Measurements from ENCODE around the gene LRRC38. TPM values are rescaled to one million over a fixed set of nuclear protein-coding genes. Genes with fewer than 3 reads are reported as not detected.

The LRRC38 gene
- total RNA-seq, 2 donors from 2014 or later, result 0.14 to 0.45 TPM

- Histone ChIP-seq H3K9me3 (no peaks in the 10 kb centered on the region), H3K4me1 (replicated peaks) (no peaks in the 10 kb centered on the region), H3K27ac (no peak overlapping the region), H3K27me3 (replicated peaks; ENCODE audit: insufficient read depth) (no peaks in the 10 kb centered on the region), H3K36me3 (no peaks in the 10 kb centered on the region), H3K4me3 (no peak overlapping the region)
- TF ChIP-seq CTCF (IDR thresholded peaks at IDR 0.05) (no peak), POLR2AphosphoS5 (IDR thresholded peaks at IDR 0.05) (no peak), POLR2A (IDR thresholded peaks at IDR 0.05) (no peak)
- intact Hi-C loops (cut with DNase I), result no loop called here
- 33% methylated on average over 4 of the region's 4 CpGs for WGBS
- DNase-seq (ENCODE audit: low spot score), result no peak
These were observed 36.9 kb upstream of the LRRC38 start for GRCh38 chr1:13550663-13551062.

GRCh38 chr1:13549521-13549920 is 35.7 kb upstream of the LRRC38 start:
- Histone ChIP-seq H3K36me3 (no peaks in the 10 kb centered on the region), H3K27ac (no peak overlapping the region), H3K27me3 (replicated peaks; ENCODE audit: insufficient read depth) (no peaks in the 10 kb centered on the region), H3K4me3 (no peak overlapping the region), H3K9me3 (no peaks in the 10 kb centered on the region), H3K4me1 (replicated peaks) (no peaks in the 10 kb centered on the region)
- no peak for TF ChIP-seq POLR2AphosphoS5 (IDR thresholded peaks at IDR 0.05)
- no peak for TF ChIP-seq CTCF (IDR thresholded peaks at IDR 0.05)
- TF ChIP-seq POLR2A (IDR thresholded peaks at IDR 0.05), result no peak
- WGBS, result 70% methylated on average over 3 of the region's 3 CpGs
- DNase-seq (ENCODE audit: low spot score), result no peak
- intact Hi-C loops (cut with DNase I), result no loop called here

DNA sequence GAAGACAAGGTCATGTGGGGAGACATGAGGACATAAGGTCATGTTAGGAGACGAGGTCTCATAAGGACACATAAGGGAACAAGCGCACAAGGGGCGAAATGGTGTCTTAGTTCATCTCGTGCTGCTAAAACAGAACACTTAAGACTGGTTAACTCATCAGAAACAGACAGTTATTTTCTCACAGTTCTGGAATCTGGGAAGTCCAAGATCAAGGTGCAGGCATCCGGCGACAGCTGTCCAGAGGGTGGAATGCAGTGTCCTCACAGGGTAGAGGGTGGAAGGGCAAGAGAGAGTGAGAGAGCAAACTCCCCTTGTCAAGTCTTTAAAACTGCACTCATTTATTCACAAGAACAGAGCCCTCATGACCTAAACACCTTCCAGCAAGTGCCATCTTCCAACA is 35.2 kb upstream of the LRRC38 start:
- no peak overlapping the region for H3K27ac ChIP-seq
- no peak overlapping the region for H3K4me3 ChIP-seq
- no peaks in the 10 kb centered on the region for H3K36me3 ChIP-seq
- WGBS, result 92% methylated on average over 6 of the region's 6 CpGs
- no peaks in the 10 kb centered on the region for H3K4me1 ChIP-seq (replicated peaks)
- no peak for DNase-seq (ENCODE audit: low spot score)
- intact Hi-C loops (cut with DNase I), result no loop called here
- TF ChIP-seq CTCF (IDR thresholded peaks at IDR 0.05) (no peak), POLR2A (IDR thresholded peaks at IDR 0.05) (no peak), POLR2AphosphoS5 (IDR thresholded peaks at IDR 0.05) (no peak)
- H3K27me3 ChIP-seq (replicated peaks; ENCODE audit: insufficient read depth), result no peaks in the 10 kb centered on the region
- H3K9me3 ChIP-seq, result no peaks in the 10 kb centered on the region

DNA sequence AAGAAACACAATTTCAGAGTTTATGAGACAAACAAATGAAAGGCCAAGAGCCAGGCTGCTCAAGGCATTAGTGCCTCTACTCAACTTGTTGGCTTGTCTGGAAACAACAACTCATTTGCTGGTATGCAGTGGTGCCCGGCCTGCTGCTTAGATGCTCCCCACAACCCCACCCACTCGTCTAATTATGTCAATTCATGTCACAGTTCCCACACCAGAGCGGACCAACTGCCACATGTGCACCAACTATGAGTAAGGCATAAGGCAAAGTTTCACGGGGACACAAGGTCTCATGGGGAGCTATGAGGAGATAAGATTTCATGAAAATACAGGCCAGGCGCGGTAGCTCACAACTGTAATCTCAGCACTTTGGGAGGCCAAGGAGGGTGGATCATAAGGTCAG is 34.5 kb upstream of the LRRC38 start:
- 92% methylated on average over 6 of the region's 6 CpGs for WGBS
- Histone ChIP-seq H3K9me3 (no peaks in the 10 kb centered on the region), H3K27me3 (replicated peaks; ENCODE audit: insufficient read depth) (no peaks in the 10 kb centered on the region), H3K27ac (no peak overlapping the region), H3K4me1 (replicated peaks) (no peaks in the 10 kb centered on the region), H3K4me3 (no peak overlapping the region), H3K36me3 (no peaks in the 10 kb centered on the region)
- no peak for DNase-seq (ENCODE audit: low spot score)
- intact Hi-C loops (cut with DNase I), result no loop called here
- TF ChIP-seq CTCF (IDR thresholded peaks at IDR 0.05), result no peak

DNA sequence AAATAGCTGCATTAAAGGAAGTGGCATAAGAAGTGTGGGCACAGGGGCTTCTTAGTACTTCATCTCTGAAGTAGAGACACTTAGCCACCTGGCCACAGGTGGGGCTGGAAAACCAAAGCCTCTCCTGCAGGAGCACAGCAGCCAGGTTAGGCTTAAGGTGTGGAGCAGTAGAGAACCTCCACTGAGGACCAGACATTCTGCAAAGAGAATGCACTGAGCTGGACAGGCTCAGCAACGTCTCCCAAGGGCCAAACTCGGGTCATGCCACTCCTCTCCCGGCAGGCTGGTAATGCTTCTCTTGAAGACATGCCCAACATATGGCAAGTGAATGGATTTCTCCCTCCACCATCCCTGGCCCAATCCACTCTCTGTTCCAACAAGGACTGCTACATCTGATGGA is 33.0 kb upstream of the LRRC38 start:
- no peak overlapping the region for H3K4me3 ChIP-seq
- DNase-seq (ENCODE audit: low spot score), result no peak
- TF ChIP-seq CTCF (IDR thresholded peaks at IDR 0.05), result no peak
- TF ChIP-seq POLR2AphosphoS5 (IDR thresholded peaks at IDR 0.05), result no peak
- TF ChIP-seq POLR2A (IDR thresholded peaks at IDR 0.05), result no peak
- H3K27ac ChIP-seq, result no peak overlapping the region
- 79% methylated on average over 3 of the region's 3 CpGs for WGBS
- no peaks in the 10 kb centered on the region for H3K9me3 ChIP-seq
- H3K36me3 ChIP-seq, result no peaks in the 10 kb centered on the region
- no peaks in the 10 kb centered on the region for H3K4me1 ChIP-seq (replicated peaks)
- intact Hi-C loops (cut with DNase I), result no loop called here
- H3K27me3 ChIP-seq (replicated peaks; ENCODE audit: insufficient read depth), result no peaks in the 10 kb centered on the region

Data from prostate gland (tissue), 2 donors.